Upper lobe of left lung (tissue), 6 donors: ENCODE data around the gene NSUN2. TPM values are rescaled to one million over a fixed set of nuclear protein-coding genes. Genes with fewer than 3 reads are reported as not detected.

ENCODE experiments used
- ATAC-seq, 2 donors: fragments of 200-7000 bp; cut with Tn5 transposase; one replicate each; pipeline ENCODE4 v1.9.1; 2022; ENCODE audit warnings: mild to moderate bottlenecking in 2 of 2, moderate library complexity in 2 of 2; ENCODE audit not compliant: low FRiP score in 2 of 2
- DNase-seq, 2 donors: peaks; one replicate each; pipeline ENCODE4 v3.0.0-alpha.2; 2019 to 2020
- H3K27ac ChIP-seq, 4 donors: fragments of 200-600 bp; sonication (generic); one replicate each; pipeline ENCODE4 v1.5.1; 2016 to 2019
- H3K27me3 ChIP-seq, 4 donors: fragments of 200-600 bp; sonication (generic); one replicate each; pipeline ENCODE4 v1.5.1; 2017 to 2019
- H3K36me3 ChIP-seq, 4 donors: fragments of 200-600 bp; sonication (generic); one replicate each; pipeline ENCODE4 v1.5.1; 2016 to 2019
- H3K4me1 ChIP-seq, 4 donors: fragments of 200-600 bp; sonication (generic); one replicate each; pipeline ENCODE4 v1.5.1; 2018 to 2019
- H3K4me3 ChIP-seq, 4 donors: fragments of 200-600 bp; sonication (generic); one replicate each; pipeline ENCODE4 v1.5.1; 2017 to 2019; ENCODE audit warnings: mild to moderate bottlenecking in 2 of 4, moderate library complexity in 1 of 4
- H3K9me3 ChIP-seq, 4 donors: fragments of 200-600 bp; sonication (generic); one replicate each; pipeline ENCODE4 v1.5.1; 2018 to 2019
- CTCF ChIP-seq, 6 experiments: fragments of 450-650 bp in 4 of 6; fragments of 200-600 bp in 2 of 6; sonication (generic) in 2 of 6; IDR thresholded peaks; one replicate each; pipeline ENCODE4 v1.5.1; 2016 to 2019; ENCODE audit warnings: antibody characterized with exemption in 6 of 6
- EP300 ChIP-seq, 4 donors: sonication (generic); formaldehyde crosslinking; IDR thresholded peaks; one replicate each; pipeline ENCODE4 v1.5.1; 2017; ENCODE audit warnings: antibody characterized with exemption in 4 of 4, control low read depth in 2 of 4
- POLR2A ChIP-seq, 4 donors: fragments of 450-650 bp; IDR thresholded peaks; one replicate each; pipeline ENCODE4 v1.5.1; 2016 to 2017; ENCODE audit warnings: antibody characterized with exemption in 4 of 4, mild to moderate bottlenecking in 2 of 4
- POLR2AphosphoS5 ChIP-seq, 2 donors: sonication (generic); formaldehyde crosslinking; IDR thresholded peaks; one replicate each; pipeline ENCODE4 v1.5.1; 2017; ENCODE audit warnings: antibody characterized with exemption in 2 of 2
- WGBS, 2 donors: methylation state at CpG; one replicate each; pipeline ENCODE4 v1.1.5; 2017 to 2018; 5-methylcytosine and 5-hydroxymethylcytosine counted together
- total RNA-seq, 6 donors: library from RNA; depleted of rRNA in 4 of 6; stranded (reverse); fragments of >200 nt in 4 of 6; gene quantifications; one replicate each; pipeline versions ENCODE4 v1.1.0 to v1.2.1, GENCODE V29; 2016 to 2021
- donor health status: DM: no; HTN: no; CAD: no; lungs with moderate emphysema.
- donor health status: DM: no; HTN: yes; CAD: no; lungs with severe emphysema.

Gene NSUN2
- total RNA-seq, 6 donors from 2014 or later, result 41.9 to 92.2 (median 52.2) TPM

GRCh38 chr5:6585939-6586646, 46.8 kb downstream of the NSUN2 start:
- no peak for DNase-seq

GRCh38 chr5:6585168-6585567, 47.7 kb downstream of the NSUN2 start:
- Histone ChIP-seq H3K36me3 (no peaks in the 10 kb centered on the region), H3K4me3 (no peak overlapping the region), H3K27ac (no peak overlapping the region), H3K9me3 (no peaks in the 10 kb centered on the region), H3K27me3 (peaks cover 0 to 11% (median 5%) of the 10 kb centered on the region in 4 donors), H3K4me1 (peaks cover 3 to 12% (median 9%) of the 10 kb centered on the region in 4 donors)
- ATAC-seq (no peak), DNase-seq (no peak)
- TF ChIP-seq EP300 (IDR thresholded peaks at IDR 0.05), result no peak
- no peak for TF ChIP-seq CTCF (IDR thresholded peaks at IDR 0.05)
- no peak for TF ChIP-seq POLR2A (IDR thresholded peaks at IDR 0.05)
- TF ChIP-seq POLR2AphosphoS5 (IDR thresholded peaks at IDR 0.05), result no peak
- 55 to 68% methylated on average over 6 of the region's 6 CpGs for WGBS, 2 donors

More at GRCh38 chr5:6585939-6586646, 46.8 kb downstream of the NSUN2 start:
- Histone ChIP-seq H3K27me3 (peaks cover 0 to 11% (median 5%) of the 10 kb centered on the region in 4 donors), H3K4me1 (peaks cover 3 to 12% (median 9%) of the 10 kb centered on the region in 4 donors), H3K9me3 (no peaks in the 10 kb centered on the region), H3K36me3 (no peaks in the 10 kb centered on the region), H3K4me3 (no peak overlapping the region), H3K27ac (no peak overlapping the region)
- peak in 1 of 2 donors; percentile 21 for ATAC-seq
- no peak for TF ChIP-seq POLR2AphosphoS5 (IDR thresholded peaks at IDR 0.05)
- no peak for TF ChIP-seq CTCF (IDR thresholded peaks at IDR 0.05)
- no peak for TF ChIP-seq POLR2A (IDR thresholded peaks at IDR 0.05)
- no peak for TF ChIP-seq EP300 (IDR thresholded peaks at IDR 0.05)
- 82 to 85% methylated on average over 15 of the region's 15 CpGs for WGBS, 2 donors

GRCh38 chr5:6584727-6585126, 48.1 kb downstream of the NSUN2 start:
- no peaks in the 10 kb centered on the region for H3K36me3 ChIP-seq
- H3K27ac ChIP-seq, result no peak overlapping the region
- DNase-seq (no peak), ATAC-seq (no peak)
- 83 to 84% methylated on average over 5 to 8 of the region's 8 CpGs for WGBS, 2 donors
- TF ChIP-seq POLR2A (IDR thresholded peaks at IDR 0.05) (no peak), EP300 (IDR thresholded peaks at IDR 0.05) (no peak), POLR2AphosphoS5 (IDR thresholded peaks at IDR 0.05) (no peak), CTCF (IDR thresholded peaks at IDR 0.05) (no peak)
- H3K9me3 ChIP-seq, result no peaks in the 10 kb centered on the region
- H3K27me3 ChIP-seq, result peaks cover 0 to 11% (median 5%) of the 10 kb centered on the region in 4 donors
- no peak overlapping the region for H3K4me3 ChIP-seq
- H3K4me1 ChIP-seq, result peaks cover 3 to 12% (median 9%) of the 10 kb centered on the region in 4 donors

DNA sequence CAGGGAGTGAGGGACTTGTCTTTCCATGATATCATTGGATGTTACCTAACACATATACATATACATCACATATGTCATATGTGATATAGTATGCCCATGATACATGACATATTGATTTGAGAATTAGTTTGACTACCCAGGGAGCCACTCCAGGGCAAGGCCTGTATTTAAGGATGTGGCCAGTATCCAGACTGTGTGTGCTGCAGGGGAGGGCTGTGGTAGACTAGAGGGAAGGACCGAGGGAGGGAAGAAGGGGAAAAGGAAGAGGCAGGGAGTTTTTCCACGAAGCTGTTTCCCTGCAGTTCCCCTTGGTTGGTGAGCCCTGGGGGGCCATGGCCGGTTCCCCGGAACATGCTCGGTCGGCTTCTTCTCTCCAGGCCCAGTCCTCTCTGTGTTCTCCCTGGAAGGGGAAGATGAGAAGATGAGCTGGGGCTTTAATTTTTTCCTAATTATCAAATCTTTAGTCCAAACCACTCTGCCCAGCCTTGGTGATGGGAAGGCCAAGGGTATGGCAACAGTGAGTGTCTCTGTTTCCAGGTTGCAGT, 48.7 kb downstream of the NSUN2 start:
- H3K27ac ChIP-seq, result no peak overlapping the region
- no peak for TF ChIP-seq POLR2AphosphoS5 (IDR thresholded peaks at IDR 0.05)
- DNase-seq (no peak), ATAC-seq (no peak)
- H3K36me3 ChIP-seq, result no peaks in the 10 kb centered on the region
- no peaks in the 10 kb centered on the region for H3K9me3 ChIP-seq
- peaks cover 3 to 12% (median 9%) of the 10 kb centered on the region in 4 donors for H3K4me1 ChIP-seq
- H3K4me3 ChIP-seq, result no peak overlapping the region
- H3K27me3 ChIP-seq, result peaks cover 0 to 11% (median 5%) of the 10 kb centered on the region in 4 donors
- WGBS, 2 donors, result 68 to 71% methylated on average over 6 of the region's 6 CpGs

GRCh38 chr5:6583049-6583880, 49.6 kb downstream of the NSUN2 start:
- peak overlapping the region in 3 of 4 donors; percentile 34 to 47 (median 40) for H3K4me3 ChIP-seq
- WGBS, 2 donors, result 14 to 18% methylated on average over 12 to 39 of the region's 85 CpGs
- DNase-seq, result peak in 1 of 2 donors; percentile 91

More at GRCh38 chr5:6583049-6583880, 49.6 kb downstream of the NSUN2 start:
- Histone ChIP-seq H3K27ac (no peak overlapping the region), H3K36me3 (no peaks in the 10 kb centered on the region), H3K27me3 (peaks cover 0 to 11% (median 5%) of the 10 kb centered on the region in 4 donors), H3K4me1 (peaks cover 3 to 12% (median 9%) of the 10 kb centered on the region in 4 donors), H3K9me3 (no peaks in the 10 kb centered on the region)
- TF ChIP-seq POLR2A (IDR thresholded peaks at IDR 0.05) (no peak), CTCF (IDR thresholded peaks at IDR 0.05) (peak in 4 of 6 experiments; percentile 37 to 71 (median 48))
- ATAC-seq, result peak; percentile 72 to 83
